Measurements from ENCODE around the gene SIN3A. TPM values are rescaled to one million over a fixed set of nuclear protein-coding genes. Genes with fewer than 3 reads are reported as not detected.

The SIN3A gene
- total RNA-seq, 1 donor from 2014 or later, result 69.0 TPM

DNA sequence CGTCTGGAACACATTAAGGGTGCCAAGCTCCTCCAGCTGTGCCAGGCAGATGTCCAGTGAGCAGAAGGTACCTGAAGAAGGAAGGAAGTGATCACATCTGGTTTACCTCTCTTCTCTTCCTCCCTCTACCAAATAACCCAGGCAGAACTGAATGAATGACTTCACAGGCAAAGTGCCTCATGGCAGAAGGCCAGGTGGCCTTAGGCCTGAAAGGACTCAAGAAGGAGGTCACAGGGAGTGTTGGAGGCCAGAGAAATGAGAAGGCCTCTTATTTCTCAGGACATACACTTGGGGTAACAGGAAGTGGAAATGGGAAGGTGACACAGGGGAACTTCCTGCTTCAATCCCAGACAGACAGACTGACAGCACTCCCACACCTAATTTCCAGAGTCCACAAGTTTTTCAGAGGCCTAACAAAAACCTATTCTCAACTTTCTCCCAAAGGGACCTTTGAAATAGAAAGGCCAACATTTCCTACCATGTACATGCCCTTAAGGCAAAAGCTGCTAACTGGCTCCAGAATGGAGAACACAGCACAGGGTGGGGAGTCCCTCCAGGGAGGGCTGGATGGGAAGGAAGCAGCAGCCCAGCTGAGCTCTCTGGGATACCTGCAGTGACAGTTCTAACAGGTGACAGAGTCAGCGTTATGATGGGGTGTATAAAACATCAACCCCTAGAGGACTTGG lies 17.6 kb upstream of the SIN3A start:
- Histone ChIP-seq H3K27ac (no peak overlapping the region), H3K4me1 (no peaks in the 10 kb centered on the region), H3K9ac (no peak overlapping the region), H3K36me3 (no peaks in the 10 kb centered on the region), H4K20me1 (ENCODE audit: low read depth) (no peaks in the 10 kb centered on the region), H3K79me2 (ENCODE audit: low read depth) (no peaks in the 10 kb centered on the region), H2AFZ (replicated peaks) (no peak overlapping the region), H3K27me3 (no peaks in the 10 kb centered on the region), H3K4me3 (no peak overlapping the region), H3K9me3 (ENCODE audit: low read depth) (no peaks in the 10 kb centered on the region), H3F3A (ENCODE audit: low read depth) (no peaks in the 10 kb centered on the region), H3K4me2 (no peak overlapping the region)
- TF ChIP-seq EZH2phosphoT487 (IDR thresholded peaks at IDR 0.05) (no peak), EZH2 (IDR thresholded peaks at IDR 0.05) (no peak)
- TF ChIP-seq, protein P1, sequence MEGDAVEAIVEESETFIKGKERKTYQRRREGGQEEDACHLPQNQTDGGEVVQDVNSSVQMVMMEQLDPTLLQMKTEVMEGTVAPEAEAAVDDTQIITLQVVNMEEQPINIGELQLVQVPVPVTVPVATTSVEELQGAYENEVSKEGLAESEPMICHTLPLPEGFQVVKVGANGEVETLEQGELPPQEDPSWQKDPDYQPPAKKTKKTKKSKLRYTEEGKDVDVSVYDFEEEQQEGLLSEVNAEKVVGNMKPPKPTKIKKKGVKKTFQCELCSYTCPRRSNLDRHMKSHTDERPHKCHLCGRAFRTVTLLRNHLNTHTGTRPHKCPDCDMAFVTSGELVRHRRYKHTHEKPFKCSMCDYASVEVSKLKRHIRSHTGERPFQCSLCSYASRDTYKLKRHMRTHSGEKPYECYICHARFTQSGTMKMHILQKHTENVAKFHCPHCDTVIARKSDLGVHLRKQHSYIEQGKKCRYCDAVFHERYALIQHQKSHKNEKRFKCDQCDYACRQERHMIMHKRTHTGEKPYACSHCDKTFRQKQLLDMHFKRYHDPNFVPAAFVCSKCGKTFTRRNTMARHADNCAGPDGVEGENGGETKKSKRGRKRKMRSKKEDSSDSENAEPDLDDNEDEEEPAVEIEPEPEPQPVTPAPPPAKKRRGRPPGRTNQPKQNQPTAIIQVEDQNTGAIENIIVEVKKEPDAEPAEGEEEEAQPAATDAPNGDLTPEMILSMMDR (IDR thresholded peaks at IDR 0.05), result no peak
- Mint-ChIP-seq H3K27ac (no peak overlapping the region), H3K4me1 (no peaks in the 10 kb centered on the region), H3K36me3 (peaks cover 29% of the 10 kb centered on the region), H3K9me3 (no peaks in the 10 kb centered on the region), H3K4me3 (no peak overlapping the region), H3K27me3 (ENCODE audit: insufficient read depth, low read depth) (no peaks in the 10 kb centered on the region)
- DNase-seq (ENCODE audit: low spot score), result no peak

- no peak overlapping the region for H3K4me3 Mint-ChIP-seq
- Histone ChIP-seq H3K36me3 (no peaks in the 10 kb centered on the region), H3K27me3 (no peaks in the 10 kb centered on the region), H3K27ac (no peak overlapping the region), H3K4me3 (no peak overlapping the region), H3F3A (ENCODE audit: low read depth) (peaks cover 5% of the 10 kb centered on the region), H3K4me1 (peaks cover 17% of the 10 kb centered on the region), H2AFZ (replicated peaks) (no peak overlapping the region), H3K9ac (no peak overlapping the region), H3K9me3 (ENCODE audit: low read depth) (no peaks in the 10 kb centered on the region), H4K20me1 (ENCODE audit: low read depth) (no peaks in the 10 kb centered on the region), H3K79me2 (ENCODE audit: low read depth) (no peaks in the 10 kb centered on the region), H3K4me2 (no peak overlapping the region)
- TF ChIP-seq EZH2 (IDR thresholded peaks at IDR 0.05) (no peak), EZH2phosphoT487 (IDR thresholded peaks at IDR 0.05) (no peak)
- TF ChIP-seq, protein P1 (IDR thresholded peaks at IDR 0.05), result no peak
- H3K4me1 Mint-ChIP-seq, result peaks cover 5% of the 10 kb centered on the region
- H3K27me3 Mint-ChIP-seq (ENCODE audit: insufficient read depth, low read depth), result no peaks in the 10 kb centered on the region
- no peaks in the 10 kb centered on the region for H3K36me3 Mint-ChIP-seq
- no peak overlapping the region for H3K27ac Mint-ChIP-seq
- DNase-seq (ENCODE audit: low spot score), result no peak
- no peaks in the 10 kb centered on the region for H3K9me3 Mint-ChIP-seq
Measured at GRCh38 chr15:75460646-75461045, 9.2 kb upstream of the SIN3A start.

GRCh38 chr15:75459581-75459980 lies 8.1 kb upstream of the SIN3A start:
- Histone ChIP-seq H4K20me1 (ENCODE audit: low read depth) (no peaks in the 10 kb centered on the region), H3K9ac (no peak overlapping the region), H3K9me3 (ENCODE audit: low read depth) (no peaks in the 10 kb centered on the region), H3K4me2 (no peak overlapping the region), H3K79me2 (ENCODE audit: low read depth) (peaks cover 9% of the 10 kb centered on the region), H3K36me3 (no peaks in the 10 kb centered on the region), H2AFZ (replicated peaks) (no peak overlapping the region), H3K4me3 (no peak overlapping the region), H3F3A (ENCODE audit: low read depth) (peaks cover 10% of the 10 kb centered on the region), H3K27me3 (no peaks in the 10 kb centered on the region), H3K27ac (no peak overlapping the region), H3K4me1 (peaks cover 17% of the 10 kb centered on the region)
- DNase-seq (ENCODE audit: low spot score), result no peak
- peaks cover 5% of the 10 kb centered on the region for H3K4me1 Mint-ChIP-seq
- H3K36me3 Mint-ChIP-seq, result no peaks in the 10 kb centered on the region
- H3K4me3 Mint-ChIP-seq, result no peak overlapping the region
- no peaks in the 10 kb centered on the region for H3K9me3 Mint-ChIP-seq
- TF ChIP-seq EZH2phosphoT487 (IDR thresholded peaks at IDR 0.05), result no peak
- TF ChIP-seq, protein P1 (IDR thresholded peaks at IDR 0.05), result no peak
- TF ChIP-seq EZH2 (IDR thresholded peaks at IDR 0.05), result no peak
- H3K27ac Mint-ChIP-seq, result no peak overlapping the region
- no peaks in the 10 kb centered on the region for H3K27me3 Mint-ChIP-seq (ENCODE audit: insufficient read depth, low read depth)
